Caco-2 (cell line): Measurements from ENCODE around the gene SAMSN1. TPM values are rescaled to one million over a fixed set of nuclear protein-coding genes. Genes with fewer than 3 reads are reported as not detected.
"Not testable (repeated sequence)": the region's sequence is repeated elsewhere in the genome, so short reads cannot be mapped to it uniquely, and the experiment has no call there.

Experiments used
- BruUV-seq: library from RNA; stranded (reverse); fragments of 400-500 nt; replicated peaks from 2 replicates; lab custom pipeline; 2021; lab: Mats Ljungman, UMichigan
- CTCF ChIA-PET: fragments of 300-600 bp; sonication (Branson Sonifier 250); formaldehyde crosslinking; loops from one replicate; lab custom pipeline; 2022; ENCODE audit warnings: antibody characterized with exemption; lab: Charles Lee
- POLR2A ChIA-PET: fragments of 300-600 bp; sonication (Branson Sonifier 250); formaldehyde crosslinking; loops from one replicate; lab custom pipeline; 2022; ENCODE audit warnings: antibody characterized with exemption; lab: Charles Lee
- DNase-seq, 2 experiments: peaks; one replicate each; pipeline versions ENCODE4 v3.0.0 to v3.0.0-alpha.2; 2020 to 2022
- H3K27me3 ChIP-seq: replicated peaks from 2 replicates; pipeline ENCODE4 v1.6.0; 2011; ENCODE audit warnings: low read length; ENCODE audit not compliant: control insufficient read depth, insufficient read depth
- H3K36me3 ChIP-seq: 2 replicates; pipeline ENCODE4 v1.5.1; 2011; ENCODE audit warnings: low read length; ENCODE audit not compliant: control insufficient read depth, insufficient read depth
- H3K4me1 ChIP-seq: fragments of 250-450 bp; sonication (Bioruptor Pico); 2 replicates; pipeline ENCODE4 v1.5.1; 2020; ENCODE audit warnings: mild to moderate bottlenecking
- H3K4me3 ChIP-seq: 2 replicates; pipeline ENCODE4 v1.5.1; 2011; ENCODE audit warnings: low read depth, mild to moderate bottlenecking, control low read depth, low read length
- H3K9me3 ChIP-seq: fragments of 250-450 bp; sonication (Bioruptor Pico); 2 replicates; pipeline ENCODE4 v1.5.1; 2020; ENCODE audit warnings: mild to moderate bottlenecking, moderate library complexity
- H3K27ac Mint-ChIP-seq: one replicate; pipeline ENCODE4 v1.8.0; 2022; ENCODE audit warnings: mixed read lengths; ENCODE audit not compliant: unreplicated experiment
- H3K27me3 Mint-ChIP-seq: one replicate; pipeline ENCODE4 v1.8.0; 2022; ENCODE audit warnings: mixed read lengths; ENCODE audit not compliant: insufficient read depth, unreplicated experiment
- H3K36me3 Mint-ChIP-seq: one replicate; pipeline ENCODE4 v1.8.0; 2022; ENCODE audit warnings: mild to moderate bottlenecking, mixed read lengths; ENCODE audit not compliant: insufficient read depth, unreplicated experiment
- H3K4me1 Mint-ChIP-seq: one replicate; pipeline ENCODE4 v1.8.0; 2022; ENCODE audit warnings: low read depth, mixed read lengths; ENCODE audit not compliant: unreplicated experiment
- H3K4me3 Mint-ChIP-seq: one replicate; pipeline ENCODE4 v1.8.0; 2022; ENCODE audit warnings: mild to moderate bottlenecking, moderate library complexity, mixed read lengths; ENCODE audit not compliant: unreplicated experiment
- H3K9me3 Mint-ChIP-seq: one replicate; pipeline ENCODE4 v1.8.0; 2022; ENCODE audit warnings: mixed read lengths; ENCODE audit not compliant: unreplicated experiment
- intact Hi-C: fragments of 100-400 bp; cut with micrococcal nuclease; formaldehyde crosslinking; loops from one replicate; pipeline ENCODE4 v1.10.0; 2022; ENCODE audit not compliant: unreplicated experiment
- total RNA-seq: library from RNA; stranded (reverse); gene quantifications from 2 replicates; pipeline ENCODE4 v1.2.3, GENCODE V29; 2022
- TF ChIP-seq, protein P1 (sequence below), 2 experiments: fragments of 200-600 bp in 1 of 2; IDR thresholded peaks; 1 replicate in 1 of 2; 2 replicates in 1 of 2; pipeline versions ENCODE4 v1.5.1 to v1.8.0; 2011 to 2022; ENCODE audit warnings: antibody characterized with exemption in 1 of 2, control low read depth in 1 of 2, inconsistent platforms in 1 of 2, low read depth in 1 of 2, low read length in 1 of 2, mild to moderate bottlenecking in 1 of 2, moderate library complexity in 1 of 2; ENCODE audit not compliant: insufficient read depth in 1 of 2, severe bottlenecking in 1 of 2, unreplicated experiment in 1 of 2

The SAMSN1 gene
- total RNA-seq, 1 experiment from 2014 or later = not detected

GRCh38 chr21:14547834-14548513 lies 1.9 kb upstream of the SAMSN1 start:
- Histone ChIP-seq H3K4me3 (no peak overlapping the region), H3K36me3 (no peaks in the 10 kb centered on the region), H3K9me3 (no peaks in the 10 kb centered on the region), H3K4me1 (no peaks in the 10 kb centered on the region), H3K27me3 (no peaks in the 10 kb centered on the region; the same call in 1 of the 2 replicates)
- no peaks in the 10 kb centered on the region for H3K9me3 Mint-ChIP-seq
- H3K27ac Mint-ChIP-seq = no peak overlapping the region
- BruUV-seq = no TSS peak
- TF ChIP-seq, protein P1, sequence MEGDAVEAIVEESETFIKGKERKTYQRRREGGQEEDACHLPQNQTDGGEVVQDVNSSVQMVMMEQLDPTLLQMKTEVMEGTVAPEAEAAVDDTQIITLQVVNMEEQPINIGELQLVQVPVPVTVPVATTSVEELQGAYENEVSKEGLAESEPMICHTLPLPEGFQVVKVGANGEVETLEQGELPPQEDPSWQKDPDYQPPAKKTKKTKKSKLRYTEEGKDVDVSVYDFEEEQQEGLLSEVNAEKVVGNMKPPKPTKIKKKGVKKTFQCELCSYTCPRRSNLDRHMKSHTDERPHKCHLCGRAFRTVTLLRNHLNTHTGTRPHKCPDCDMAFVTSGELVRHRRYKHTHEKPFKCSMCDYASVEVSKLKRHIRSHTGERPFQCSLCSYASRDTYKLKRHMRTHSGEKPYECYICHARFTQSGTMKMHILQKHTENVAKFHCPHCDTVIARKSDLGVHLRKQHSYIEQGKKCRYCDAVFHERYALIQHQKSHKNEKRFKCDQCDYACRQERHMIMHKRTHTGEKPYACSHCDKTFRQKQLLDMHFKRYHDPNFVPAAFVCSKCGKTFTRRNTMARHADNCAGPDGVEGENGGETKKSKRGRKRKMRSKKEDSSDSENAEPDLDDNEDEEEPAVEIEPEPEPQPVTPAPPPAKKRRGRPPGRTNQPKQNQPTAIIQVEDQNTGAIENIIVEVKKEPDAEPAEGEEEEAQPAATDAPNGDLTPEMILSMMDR (IDR thresholded peaks at IDR 0.05; ENCODE audit: insufficient read depth in 1 of 2, low read depth in 1 of 2, low read length in 1 of 2, severe bottlenecking in 1 of 2, unreplicated experiment in 1 of 2) = no peak
- no peaks in the 10 kb centered on the region for H3K27me3 Mint-ChIP-seq
- POLR2A ChIA-PET = no interaction called here
- DNase-seq = no peak
- intact Hi-C loops = no loop called here
- CTCF ChIA-PET = no interaction called here
- no peaks in the 10 kb centered on the region for H3K36me3 Mint-ChIP-seq
- H3K4me1 Mint-ChIP-seq = no peaks in the 10 kb centered on the region
- H3K4me3 Mint-ChIP-seq = no peak overlapping the region

- POLR2A ChIA-PET, H3K36me3 Mint-ChIP-seq, H3K9me3 Mint-ChIP-seq, H3K4me3 Mint-ChIP-seq, H3K4me3 ChIP-seq, H3K27me3 ChIP-seq, DNase-seq, H3K27ac Mint-ChIP-seq, CTCF ChIA-PET, H3K27me3 Mint-ChIP-seq, H3K4me1 Mint-ChIP-seq, H3K9me3 ChIP-seq, intact Hi-C loops, BruUV-seq, H3K36me3 ChIP-seq, H3K4me1 ChIP-seq: not testable (repeated sequence)
These were observed 604 bp upstream of the SAMSN1 start for GRCh38 chr21:14546719-14547118.

- Histone ChIP-seq H3K27me3 (no peaks in the 10 kb centered on the region), H3K4me3 (no peak overlapping the region), H3K36me3 (no peaks in the 10 kb centered on the region), H3K9me3 (no peaks in the 10 kb centered on the region), H3K4me1 (no peaks in the 10 kb centered on the region)
- TF ChIP-seq, protein P1 (IDR thresholded peaks at IDR 0.05; ENCODE audit: insufficient read depth in 1 of 2, low read depth in 1 of 2, low read length in 1 of 2, severe bottlenecking in 1 of 2, unreplicated experiment in 1 of 2) = no peak
- Mint-ChIP-seq H3K4me1 (no peaks in the 10 kb centered on the region), H3K36me3 (no peaks in the 10 kb centered on the region), H3K27me3 (no peaks in the 10 kb centered on the region), H3K9me3 (no peaks in the 10 kb centered on the region), H3K4me3 (no peak overlapping the region), H3K27ac (no peak overlapping the region)
- CTCF ChIA-PET = no interaction called here
- no peak for DNase-seq
- BruUV-seq = no TSS peak
- intact Hi-C loops = no loop called here
- POLR2A ChIA-PET = no interaction called here
These were observed 2.1 kb downstream of the SAMSN1 start for GRCh38 chr21:14543983-14544382.
